Natural killer cell (primary cell): Measurements from ENCODE around the gene KRT13. TPM values are rescaled to one million over a fixed set of nuclear protein-coding genes. Genes with fewer than 3 reads are reported as not detected.

Source experiments
- ATAC-seq, 3 donors: fragments of 150-1000 bp in 2 of 3; fragments of 200-7000 bp in 1 of 3; cut with Tn5 transposase; 1 replicate in 1 of 3; 2 replicates in 2 of 3; pipeline ENCODE4 v1.10.0; 2021; ENCODE audit warnings: mild to moderate bottlenecking in 2 of 3, moderate library complexity in 2 of 3
- DNase-seq, 2 donors: peaks; one replicate each; pipeline versions ENCODE4 v3.0.0 to v3.0.0-alpha.2; 2013 to 2021; ENCODE audit warnings: mixed read lengths in 1 of 2
- H3K27ac ChIP-seq: one replicate; pipeline ENCODE4 v1.5.1; 2013; ENCODE audit warnings: mild to moderate bottlenecking, low read length
- H3K27me3 ChIP-seq: one replicate; pipeline ENCODE4 v1.6.1; 2013; ENCODE audit warnings: low read length; ENCODE audit not compliant: control insufficient read depth, insufficient read depth
- H3K36me3 ChIP-seq: one replicate; pipeline ENCODE4 v1.6.1; 2013; ENCODE audit warnings: low read length; ENCODE audit not compliant: control insufficient read depth, insufficient read depth
- H3K4me1 ChIP-seq: one replicate; pipeline ENCODE4 v1.6.1; 2013; ENCODE audit warnings: low read length; ENCODE audit not compliant: control insufficient read depth, insufficient read depth
- H3K4me3 ChIP-seq: one replicate; pipeline ENCODE4 v1.5.1; 2013; ENCODE audit warnings: low read length
- H3K9me3 ChIP-seq: one replicate; pipeline ENCODE4 v1.6.1; 2013; ENCODE audit warnings: low read length; ENCODE audit not compliant: control insufficient read depth, insufficient read depth
- H3K27ac Mint-ChIP-seq, 2 donors: one replicate each; pipeline ENCODE4 v1.8.0; 2022; ENCODE audit warnings: mild to moderate bottlenecking in 2 of 2, mixed read lengths in 2 of 2, moderate library complexity in 1 of 2
- H3K27me3 Mint-ChIP-seq, 2 donors: one replicate each; pipeline ENCODE4 v1.8.0; 2022; ENCODE audit warnings: low read depth in 2 of 2, mixed read lengths in 2 of 2
- H3K36me3 Mint-ChIP-seq: one replicate; pipeline ENCODE4 v1.8.0; 2022; ENCODE audit warnings: mixed read lengths
- H3K4me1 Mint-ChIP-seq, 2 donors: one replicate each; pipeline ENCODE4 v1.8.0; 2022; ENCODE audit warnings: mixed read lengths in 2 of 2
- H3K4me3 Mint-ChIP-seq: one replicate; pipeline ENCODE4 v1.8.0; 2022; ENCODE audit warnings: mild to moderate bottlenecking, moderate library complexity, mixed read lengths
- H3K9me3 Mint-ChIP-seq, 2 donors: one replicate each; pipeline ENCODE4 v1.8.0; 2022; ENCODE audit warnings: mixed read lengths in 2 of 2
- WGBS: methylation state at CpG from one replicate; pipeline ENCODE4 v1.1.7; 2013; ENCODE audit warnings: missing lambda C conversion rate; ENCODE audit not compliant: insufficient coverage; 5-methylcytosine and 5-hydroxymethylcytosine counted together
- intact Hi-C: fragments of 100-400 bp; cut with micrococcal nuclease; formaldehyde crosslinking; loops from one replicate; pipeline ENCODE4 v1.14.2; 2022
- total RNA-seq, 4 donors: library from RNA; stranded (reverse); fragments of 120-200 nt in 1 of 4; gene quantifications; one replicate each; pipeline versions ENCODE4 v1.2.3 to v1.2.4, GENCODE V29; 2013 to 2022
- TF ChIP-seq, protein P1 (sequence below): fragments of 200-600 bp; IDR thresholded peaks from one replicate; pipeline ENCODE4 v1.8.0; 2022; ENCODE audit warnings: antibody characterized with exemption

Gene KRT13
- total RNA-seq, 3 donors from 2014 or later (not counting 1 experiment from before 2014, with no cell fraction given): not detected

DNA sequence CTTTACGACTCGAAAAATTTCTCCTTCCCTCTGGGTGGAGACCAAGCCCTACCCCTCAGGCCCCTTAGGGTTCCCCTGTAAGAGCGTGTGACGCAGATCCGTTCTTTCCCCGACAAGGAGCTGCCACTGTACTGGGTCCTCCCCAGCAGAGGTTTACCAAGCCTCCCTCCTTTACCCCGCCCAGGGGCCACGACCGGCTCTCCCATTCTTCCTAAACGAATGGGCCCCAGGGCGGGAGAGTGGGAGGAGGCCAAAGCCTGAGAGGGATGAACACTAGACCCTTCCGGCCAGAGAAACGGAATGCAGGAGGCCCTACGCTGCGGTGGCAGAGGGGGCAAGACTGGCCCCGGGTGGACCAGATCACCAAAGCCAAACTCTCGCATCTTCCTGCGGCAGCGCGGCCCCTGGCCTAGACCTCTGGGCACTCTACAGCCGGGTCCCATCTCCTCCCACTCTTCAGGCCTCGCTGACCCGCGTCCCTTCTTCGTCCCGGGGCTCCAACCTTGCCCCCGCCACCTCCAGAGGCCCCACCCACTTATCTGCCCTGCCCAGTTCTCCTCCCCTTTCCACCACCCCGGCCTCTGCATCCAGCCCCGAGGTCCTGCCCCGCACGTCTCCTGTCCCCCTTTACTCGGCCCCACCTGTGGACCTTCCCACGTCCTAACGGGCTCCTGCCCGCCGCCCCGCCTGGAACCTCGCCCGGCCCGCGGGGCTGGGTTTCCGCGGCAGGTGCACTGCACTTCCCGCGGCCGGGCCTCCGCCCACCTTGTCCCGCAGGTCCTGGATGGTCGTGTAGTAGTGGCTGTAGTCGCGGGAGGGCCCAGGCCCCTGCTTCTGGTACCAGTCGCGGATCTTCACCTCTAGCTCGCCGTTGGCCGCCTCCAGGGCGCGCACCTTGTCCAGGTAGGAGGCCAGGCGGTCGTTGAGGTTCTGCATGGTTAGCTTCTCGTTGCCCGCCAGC, 21.9 kb upstream of the KRT13 start:
- Histone ChIP-seq H3K4me1 (peaks cover 16% of the 10 kb centered on the region), H3K27me3 (peaks cover 26% of the 10 kb centered on the region), H3K9me3 (no peaks in the 10 kb centered on the region), H3K36me3 (no peaks in the 10 kb centered on the region), H3K4me3 (no peak overlapping the region), H3K27ac (no peak overlapping the region)
- Mint-ChIP-seq H3K4me3 (peak overlapping the region; percentile 6), H3K4me1 (peaks cover 0 to 5% of the 10 kb centered on the region in 2 donors), H3K9me3 (no peaks in the 10 kb centered on the region), H3K36me3 (no peaks in the 10 kb centered on the region), H3K27ac (no peak overlapping the region), H3K27me3 (peaks cover 42 to 44% of the 10 kb centered on the region in 2 donors)
- peak in 1 of 2 donors; percentile 16 for DNase-seq
- no peak for ATAC-seq
- TF ChIP-seq, protein P1, sequence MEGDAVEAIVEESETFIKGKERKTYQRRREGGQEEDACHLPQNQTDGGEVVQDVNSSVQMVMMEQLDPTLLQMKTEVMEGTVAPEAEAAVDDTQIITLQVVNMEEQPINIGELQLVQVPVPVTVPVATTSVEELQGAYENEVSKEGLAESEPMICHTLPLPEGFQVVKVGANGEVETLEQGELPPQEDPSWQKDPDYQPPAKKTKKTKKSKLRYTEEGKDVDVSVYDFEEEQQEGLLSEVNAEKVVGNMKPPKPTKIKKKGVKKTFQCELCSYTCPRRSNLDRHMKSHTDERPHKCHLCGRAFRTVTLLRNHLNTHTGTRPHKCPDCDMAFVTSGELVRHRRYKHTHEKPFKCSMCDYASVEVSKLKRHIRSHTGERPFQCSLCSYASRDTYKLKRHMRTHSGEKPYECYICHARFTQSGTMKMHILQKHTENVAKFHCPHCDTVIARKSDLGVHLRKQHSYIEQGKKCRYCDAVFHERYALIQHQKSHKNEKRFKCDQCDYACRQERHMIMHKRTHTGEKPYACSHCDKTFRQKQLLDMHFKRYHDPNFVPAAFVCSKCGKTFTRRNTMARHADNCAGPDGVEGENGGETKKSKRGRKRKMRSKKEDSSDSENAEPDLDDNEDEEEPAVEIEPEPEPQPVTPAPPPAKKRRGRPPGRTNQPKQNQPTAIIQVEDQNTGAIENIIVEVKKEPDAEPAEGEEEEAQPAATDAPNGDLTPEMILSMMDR: no peak
- WGBS: 12% methylated on average over 62 of the region's 62 CpGs
- intact Hi-C loops: no loop called here

DNA sequence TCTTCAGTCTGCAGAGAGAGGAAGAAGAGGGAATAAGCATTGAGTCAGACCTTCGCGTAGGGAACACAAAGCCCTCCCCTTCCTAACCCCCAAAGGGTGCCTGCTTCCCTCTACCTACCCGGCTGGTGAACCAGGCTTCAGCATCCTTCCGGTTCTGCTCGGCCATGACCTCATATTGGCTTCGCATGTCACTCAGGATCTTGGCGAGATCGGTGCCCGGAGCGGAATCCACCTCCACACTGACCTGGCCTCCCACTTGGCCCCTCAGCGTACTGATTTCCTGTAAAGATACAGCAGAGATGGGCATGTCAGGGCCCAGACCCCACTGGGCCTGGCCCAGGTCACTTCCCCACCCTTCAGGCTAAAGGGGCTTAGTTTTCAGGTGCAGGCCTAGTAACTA, 18.8 kb upstream of the KRT13 start:
- Histone ChIP-seq H3K27ac (no peak overlapping the region), H3K27me3 (peaks cover 23% of the 10 kb centered on the region), H3K9me3 (no peaks in the 10 kb centered on the region), H3K4me1 (peaks cover 16% of the 10 kb centered on the region), H3K4me3 (no peak overlapping the region), H3K36me3 (no peaks in the 10 kb centered on the region)
- TF ChIP-seq, protein P1: no peak
- ATAC-seq (no peak), DNase-seq (no peak)
- Mint-ChIP-seq H3K9me3 (no peaks in the 10 kb centered on the region), H3K4me1 (peaks cover 0 to 5% of the 10 kb centered on the region in 2 donors), H3K4me3 (no peak overlapping the region), H3K27me3 (peaks cover 18 to 28% of the 10 kb centered on the region in 2 donors), H3K36me3 (no peaks in the 10 kb centered on the region), H3K27ac (no peak overlapping the region)
- WGBS: 93% methylated on average over 11 of the region's 11 CpGs
- intact Hi-C loops: no loop called here

DNA sequence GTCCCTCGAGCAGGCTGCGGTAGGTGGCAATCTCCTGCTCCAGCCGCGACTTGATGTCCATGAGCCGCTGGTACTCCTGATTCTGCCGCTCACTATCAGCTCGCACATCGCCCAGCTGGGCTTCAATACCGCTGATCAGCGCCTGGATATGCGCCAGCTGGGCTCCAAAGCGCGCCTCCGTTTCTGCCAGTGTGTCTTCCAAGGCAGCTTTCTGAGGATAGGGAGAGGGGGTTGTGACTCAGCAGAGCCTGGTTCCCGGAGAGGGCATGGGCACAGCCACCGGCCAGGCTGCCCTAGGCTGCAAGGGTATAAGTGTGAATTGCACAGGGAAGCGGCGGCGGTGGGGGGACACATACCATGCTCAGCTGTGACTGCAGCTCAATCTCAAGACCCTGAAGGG, 18.4 kb upstream of the KRT13 start:
- H3K4me3 ChIP-seq: no peak overlapping the region
- peaks cover 18% of the 10 kb centered on the region for H3K27me3 ChIP-seq
- DNase-seq (no peak), ATAC-seq (no peak)
- H3K4me1 Mint-ChIP-seq: peaks cover 0 to 5% of the 10 kb centered on the region in 2 donors
- intact Hi-C loops: no loop called here
- no peaks in the 10 kb centered on the region for H3K36me3 Mint-ChIP-seq
- WGBS: 92% methylated on average over 19 of the region's 19 CpGs
- no peak overlapping the region for H3K4me3 Mint-ChIP-seq
- no peak overlapping the region for H3K27ac ChIP-seq
- H3K27ac Mint-ChIP-seq: no peak overlapping the region
- peaks cover 13 to 23% of the 10 kb centered on the region in 2 donors for H3K27me3 Mint-ChIP-seq
- H3K9me3 ChIP-seq: no peaks in the 10 kb centered on the region
- peaks cover 16% of the 10 kb centered on the region for H3K4me1 ChIP-seq
- TF ChIP-seq, protein P1: no peak
- H3K9me3 Mint-ChIP-seq: no peaks in the 10 kb centered on the region
- H3K36me3 ChIP-seq: no peaks in the 10 kb centered on the region
